ENCODE data around the gene ZNF750.

Gene ZNF750

DNA sequence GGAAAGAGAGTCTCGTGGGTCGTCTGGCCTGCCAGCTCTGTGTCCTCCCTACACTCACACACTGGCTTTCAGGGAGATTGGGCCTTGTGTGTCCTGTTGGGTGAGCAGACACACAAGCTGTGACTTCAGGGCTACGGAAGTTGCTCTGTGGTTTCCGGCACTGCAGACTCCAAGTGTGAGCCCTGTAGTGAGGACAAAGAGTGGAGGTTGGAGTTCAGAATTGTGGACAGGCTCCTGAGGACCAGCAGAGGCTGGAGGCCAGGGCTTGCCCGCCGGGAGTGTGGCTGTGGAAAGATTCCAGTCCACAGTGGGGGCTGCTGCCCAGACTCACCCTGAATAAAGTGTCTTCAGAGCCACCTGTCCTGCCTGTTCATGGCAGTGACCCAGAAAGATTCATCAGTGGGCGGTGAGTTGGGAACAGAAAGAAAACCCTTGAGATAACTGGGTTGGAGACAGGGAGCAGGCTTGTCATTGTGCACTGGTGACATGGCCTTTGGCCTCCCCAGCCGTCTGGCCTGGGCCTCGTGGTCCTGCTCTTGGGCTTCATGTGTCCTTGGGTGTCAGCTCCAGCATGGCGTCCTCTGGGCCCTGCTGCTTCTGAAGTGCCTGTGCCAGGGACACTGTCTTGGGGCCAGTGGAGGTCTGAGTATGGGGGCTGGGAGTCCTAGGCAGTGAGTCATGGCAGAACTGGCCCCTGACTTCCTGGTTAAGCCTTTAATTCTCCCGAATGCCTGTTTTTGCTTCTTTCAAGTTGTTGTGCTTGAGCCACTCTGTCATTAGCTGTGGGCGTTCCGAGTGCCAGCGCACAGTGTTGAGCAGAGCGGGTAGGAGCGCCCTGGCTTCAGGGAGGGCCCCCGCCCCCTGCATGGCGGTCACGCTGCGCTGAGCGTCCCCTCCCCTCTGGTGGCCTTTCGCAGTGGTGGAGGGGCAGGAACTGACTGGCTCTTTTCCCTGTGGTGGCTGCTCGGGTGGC, 19.9 kb upstream of the ZNF750 start:
- TF ChIP-seq, protein P1, sequence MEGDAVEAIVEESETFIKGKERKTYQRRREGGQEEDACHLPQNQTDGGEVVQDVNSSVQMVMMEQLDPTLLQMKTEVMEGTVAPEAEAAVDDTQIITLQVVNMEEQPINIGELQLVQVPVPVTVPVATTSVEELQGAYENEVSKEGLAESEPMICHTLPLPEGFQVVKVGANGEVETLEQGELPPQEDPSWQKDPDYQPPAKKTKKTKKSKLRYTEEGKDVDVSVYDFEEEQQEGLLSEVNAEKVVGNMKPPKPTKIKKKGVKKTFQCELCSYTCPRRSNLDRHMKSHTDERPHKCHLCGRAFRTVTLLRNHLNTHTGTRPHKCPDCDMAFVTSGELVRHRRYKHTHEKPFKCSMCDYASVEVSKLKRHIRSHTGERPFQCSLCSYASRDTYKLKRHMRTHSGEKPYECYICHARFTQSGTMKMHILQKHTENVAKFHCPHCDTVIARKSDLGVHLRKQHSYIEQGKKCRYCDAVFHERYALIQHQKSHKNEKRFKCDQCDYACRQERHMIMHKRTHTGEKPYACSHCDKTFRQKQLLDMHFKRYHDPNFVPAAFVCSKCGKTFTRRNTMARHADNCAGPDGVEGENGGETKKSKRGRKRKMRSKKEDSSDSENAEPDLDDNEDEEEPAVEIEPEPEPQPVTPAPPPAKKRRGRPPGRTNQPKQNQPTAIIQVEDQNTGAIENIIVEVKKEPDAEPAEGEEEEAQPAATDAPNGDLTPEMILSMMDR (IDR thresholded peaks at IDR 0.05; ENCODE audit: low read depth, low read length): no peak
- no peak overlapping the region for H3K4me3 ChIP-seq (replicated peaks in 1 of 2; ENCODE audit: low read depth in 2 of 2, low read length in 2 of 2)
- peak; percentile 51 to 61 for DNase-seq (ENCODE audit: low read depth in 2 of 2)

DNA sequence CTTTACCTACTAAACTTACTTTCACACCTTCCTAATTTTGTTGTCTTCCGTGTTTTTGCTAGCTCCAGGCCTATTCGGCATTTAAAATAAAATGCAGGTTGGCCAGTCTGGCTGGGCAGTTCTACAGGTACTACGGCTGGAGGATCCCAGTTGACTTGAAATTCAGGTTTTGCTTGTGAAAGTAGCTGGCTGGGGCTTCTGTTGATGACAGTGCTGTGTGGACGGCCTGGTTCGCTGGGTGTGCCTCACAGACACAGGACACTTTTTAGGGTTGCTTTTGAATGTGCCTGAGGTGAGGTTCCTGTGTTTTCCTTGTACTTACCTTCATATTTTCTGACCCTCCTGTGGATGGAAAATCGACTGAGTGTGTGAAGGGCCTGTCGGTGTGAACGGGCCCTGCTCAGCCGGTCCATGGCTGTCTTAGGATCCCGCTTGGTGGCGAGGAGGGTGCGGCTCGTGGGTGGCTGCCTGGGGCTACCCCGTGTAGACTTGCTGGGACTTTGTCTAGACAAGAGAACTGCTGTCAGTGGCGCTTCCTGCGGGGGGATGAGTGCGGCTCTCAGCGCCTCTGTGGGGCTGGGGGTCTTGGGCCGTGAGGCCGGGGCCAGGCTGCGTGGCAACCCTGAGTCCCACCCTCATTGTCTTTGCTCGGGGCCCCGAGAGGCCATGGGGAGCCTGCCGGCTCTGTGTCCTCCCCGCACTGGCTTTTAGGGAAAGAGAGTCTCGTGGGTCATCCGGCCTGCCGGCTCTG, 18.7 kb upstream of the ZNF750 start:
- TF ChIP-seq, protein P1 (IDR thresholded peaks at IDR 0.05; ENCODE audit: low read depth, low read length): no peak
- no peak for DNase-seq (ENCODE audit: low read depth in 2 of 2)
- no peak overlapping the region for H3K4me3 ChIP-seq (replicated peaks in 1 of 2; ENCODE audit: low read depth in 2 of 2, low read length in 2 of 2)

DNA sequence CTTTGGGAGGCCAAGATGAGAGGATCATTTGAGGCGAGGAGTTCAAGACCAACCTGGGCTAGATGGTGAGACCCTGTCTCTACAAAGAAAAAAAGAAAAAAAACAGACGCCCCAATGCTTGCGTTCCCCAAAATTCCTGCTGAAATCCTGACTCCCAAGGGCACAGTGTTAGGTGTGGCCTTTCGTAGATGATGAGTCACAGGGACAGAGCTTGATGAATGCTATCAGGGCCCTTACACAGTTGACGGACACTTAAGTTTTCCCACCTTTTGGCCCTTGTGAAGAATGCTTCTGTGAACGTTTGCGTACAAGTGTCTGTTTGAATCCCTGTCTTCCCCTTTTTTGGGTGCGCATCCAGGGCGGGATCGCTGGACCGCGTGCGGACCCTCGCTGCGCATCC, 16.5 kb upstream of the ZNF750 start:
- no peak overlapping the region for H3K4me3 ChIP-seq (replicated peaks in 1 of 2; ENCODE audit: low read depth in 2 of 2, low read length in 2 of 2)
- TF ChIP-seq, protein P1 (IDR thresholded peaks at IDR 0.05; ENCODE audit: low read depth, low read length): no peak
- no peak for DNase-seq (ENCODE audit: low read depth in 2 of 2)

DNA sequence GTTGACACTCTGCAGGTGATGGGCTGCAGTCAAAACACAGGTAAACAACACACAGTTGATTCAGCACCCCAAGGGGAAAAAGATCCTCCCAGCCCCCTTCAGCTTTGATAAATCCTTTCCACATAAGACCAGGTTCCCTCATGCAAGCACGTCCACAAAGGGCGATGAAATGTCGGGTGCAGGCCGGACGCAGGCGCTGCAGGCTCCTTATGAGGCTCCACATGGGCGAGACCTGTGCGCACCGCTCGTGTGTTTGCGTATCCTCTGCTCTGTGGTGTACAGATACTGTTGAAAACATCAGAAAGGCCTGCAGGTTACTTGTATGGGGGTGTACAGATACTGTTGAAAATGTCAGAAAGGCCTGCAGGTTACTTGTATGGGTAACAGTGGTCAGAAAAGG, 14.4 kb upstream of the ZNF750 start:
- TF ChIP-seq, protein P1 (IDR thresholded peaks at IDR 0.05; ENCODE audit: low read depth, low read length): no peak
- DNase-seq (ENCODE audit: low read depth in 2 of 2): no peak
- H3K4me3 ChIP-seq (replicated peaks in 1 of 2; ENCODE audit: low read depth in 2 of 2, low read length in 2 of 2): no peak overlapping the region

DNA sequence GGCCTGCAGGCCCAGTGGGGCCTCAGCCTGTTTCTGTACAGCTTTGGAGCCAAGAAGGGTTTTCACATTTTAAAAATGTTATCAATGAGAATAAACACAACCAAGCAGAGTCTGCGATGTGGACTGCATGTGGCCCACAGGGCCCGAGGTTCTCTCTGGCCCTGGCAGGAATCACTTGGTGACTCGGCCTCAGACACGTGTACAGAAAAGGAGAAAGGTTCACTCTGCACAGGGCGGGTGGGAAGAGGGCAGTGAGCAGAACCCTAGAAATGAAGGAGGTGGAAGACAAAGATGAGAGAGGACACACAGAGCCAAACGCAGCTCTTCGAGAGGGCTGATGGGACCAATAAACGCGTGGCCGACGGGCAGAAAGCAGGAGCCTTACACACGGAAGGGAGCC, 11.6 kb upstream of the ZNF750 start:
- H3K4me3 ChIP-seq (replicated peaks in 1 of 2; ENCODE audit: low read depth in 2 of 2, low read length in 2 of 2): no peak overlapping the region
- TF ChIP-seq, protein P1 (IDR thresholded peaks at IDR 0.05; ENCODE audit: low read depth, low read length): no peak
- DNase-seq (ENCODE audit: low read depth in 2 of 2): no peak

DNA sequence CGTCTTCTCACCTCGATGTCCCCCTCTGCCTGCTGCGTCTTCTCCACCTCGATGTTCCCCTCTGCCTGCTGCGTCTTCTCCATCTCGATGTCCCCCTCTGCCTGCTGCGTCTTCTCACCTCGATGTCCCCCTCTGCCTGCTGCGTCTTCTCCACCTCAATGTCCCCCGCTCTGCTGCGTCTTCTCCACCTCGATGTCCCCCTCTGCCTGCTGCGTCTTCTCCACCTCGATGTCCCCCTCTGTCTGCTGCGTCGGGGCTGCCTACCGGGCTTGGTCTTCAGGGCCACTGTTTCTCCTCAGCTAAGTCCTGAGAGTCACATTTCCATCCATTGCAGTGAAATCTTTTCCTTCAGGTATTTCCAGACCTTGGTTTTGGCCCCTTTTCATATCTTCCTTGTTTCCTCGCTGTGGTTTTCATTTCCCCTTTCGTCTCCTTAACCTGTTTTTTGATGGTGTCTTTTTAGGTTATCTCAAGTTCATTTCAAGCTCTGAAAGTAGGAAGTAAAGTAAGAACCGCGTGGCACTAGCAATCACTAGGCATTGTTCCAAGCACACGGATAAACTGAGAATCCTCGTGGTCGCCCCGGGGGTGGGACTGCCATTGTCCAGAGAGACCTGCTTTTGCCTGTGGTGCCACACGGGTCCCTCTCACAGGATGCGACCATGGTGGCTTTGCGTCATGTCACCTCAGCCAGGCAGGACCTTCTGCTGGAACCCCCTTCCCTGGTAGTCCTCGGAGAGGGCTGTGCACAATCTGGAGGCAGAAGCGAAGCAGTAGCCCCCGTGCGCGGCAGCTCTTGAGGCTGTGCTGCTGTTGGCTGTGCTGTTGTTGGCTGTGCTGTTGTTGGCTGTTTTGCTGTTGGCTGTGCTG, 9.5 kb upstream of the ZNF750 start:
- DNase-seq (ENCODE audit: low read depth in 2 of 2): no peak
- TF ChIP-seq, protein P1 (IDR thresholded peaks at IDR 0.05; ENCODE audit: low read depth, low read length): no peak
- H3K4me3 ChIP-seq (replicated peaks in 1 of 2; ENCODE audit: low read depth in 2 of 2, low read length in 2 of 2): no peak overlapping the region

Measured in cardiac fibroblast (primary cell).